ENCODE measurements around the gene WDR7.

Gene WDR7

DNA sequence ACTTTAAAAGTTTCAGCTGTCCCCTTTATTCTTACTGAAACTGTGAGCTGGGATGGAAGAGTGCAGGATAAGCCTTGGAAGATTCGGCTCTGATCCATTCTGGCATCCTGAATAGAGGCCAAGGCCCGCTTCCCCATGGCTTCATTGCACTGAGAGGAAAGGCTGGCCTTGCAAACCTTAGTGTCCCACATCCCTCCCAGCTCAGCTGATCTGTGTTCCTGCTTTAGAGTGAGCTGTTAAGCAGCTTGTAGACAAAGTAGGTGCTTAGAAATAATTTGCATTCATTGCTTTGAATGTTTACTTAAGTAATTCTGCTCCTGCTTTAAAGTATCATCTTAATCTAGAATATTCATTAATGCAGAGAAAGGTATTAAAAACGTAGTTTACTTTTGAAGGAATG is 326.1 kb downstream of the WDR7 start:
- TF ChIP-seq ZFX (IDR thresholded peaks at IDR 0.05; ENCODE audit: borderline replicate concordance): no peak
- TF ChIP-seq, protein P1, sequence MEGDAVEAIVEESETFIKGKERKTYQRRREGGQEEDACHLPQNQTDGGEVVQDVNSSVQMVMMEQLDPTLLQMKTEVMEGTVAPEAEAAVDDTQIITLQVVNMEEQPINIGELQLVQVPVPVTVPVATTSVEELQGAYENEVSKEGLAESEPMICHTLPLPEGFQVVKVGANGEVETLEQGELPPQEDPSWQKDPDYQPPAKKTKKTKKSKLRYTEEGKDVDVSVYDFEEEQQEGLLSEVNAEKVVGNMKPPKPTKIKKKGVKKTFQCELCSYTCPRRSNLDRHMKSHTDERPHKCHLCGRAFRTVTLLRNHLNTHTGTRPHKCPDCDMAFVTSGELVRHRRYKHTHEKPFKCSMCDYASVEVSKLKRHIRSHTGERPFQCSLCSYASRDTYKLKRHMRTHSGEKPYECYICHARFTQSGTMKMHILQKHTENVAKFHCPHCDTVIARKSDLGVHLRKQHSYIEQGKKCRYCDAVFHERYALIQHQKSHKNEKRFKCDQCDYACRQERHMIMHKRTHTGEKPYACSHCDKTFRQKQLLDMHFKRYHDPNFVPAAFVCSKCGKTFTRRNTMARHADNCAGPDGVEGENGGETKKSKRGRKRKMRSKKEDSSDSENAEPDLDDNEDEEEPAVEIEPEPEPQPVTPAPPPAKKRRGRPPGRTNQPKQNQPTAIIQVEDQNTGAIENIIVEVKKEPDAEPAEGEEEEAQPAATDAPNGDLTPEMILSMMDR (IDR thresholded peaks at IDR 0.05): no peak
- H3K27ac ChIP-seq: no peak overlapping the region

DNA sequence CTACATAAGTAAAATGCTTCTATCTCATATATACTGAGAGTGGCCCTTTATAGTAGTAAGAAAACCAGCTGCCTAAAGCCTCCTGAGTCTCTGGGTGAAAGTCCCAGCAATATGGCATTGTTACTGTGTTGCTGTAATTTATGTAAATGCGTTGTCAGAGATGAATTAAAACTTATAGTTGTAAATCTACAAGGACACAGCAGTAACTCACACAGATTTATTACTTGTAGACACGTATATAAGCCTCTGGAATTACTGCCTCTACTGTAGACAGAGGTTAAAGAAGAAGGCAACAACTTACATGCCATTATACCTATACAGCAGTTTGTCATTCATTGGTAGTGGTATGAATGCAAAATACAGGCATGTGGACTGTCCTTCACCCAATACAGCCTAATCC is 326.6 kb downstream of the WDR7 start:
- TF ChIP-seq, protein P1 (IDR thresholded peaks at IDR 0.05): no peak
- no peak for TF ChIP-seq ZFX (IDR thresholded peaks at IDR 0.05; ENCODE audit: borderline replicate concordance)
- no peak overlapping the region for H3K27ac ChIP-seq

DNA sequence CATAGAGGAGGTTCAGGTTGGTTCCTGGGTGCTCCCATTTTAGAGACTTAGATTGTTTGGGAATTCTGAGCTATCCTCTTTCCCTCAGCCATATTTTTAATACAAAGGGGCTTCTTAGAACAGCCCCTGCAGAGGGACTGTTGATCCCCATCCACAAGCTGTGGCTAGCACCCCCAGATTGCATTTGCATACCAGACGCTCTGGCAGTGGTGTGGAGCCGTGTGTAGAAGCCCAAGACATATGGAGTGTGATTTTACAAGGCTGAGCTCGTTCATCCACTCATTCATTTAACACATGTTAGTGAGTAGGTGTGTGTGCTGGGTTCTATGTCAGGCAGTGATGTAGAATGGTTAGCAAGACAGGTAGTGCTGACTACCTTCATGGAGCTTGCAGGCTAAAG is 329.0 kb downstream of the WDR7 start:
- TF ChIP-seq, protein P1 (IDR thresholded peaks at IDR 0.05): no peak
- no peak for TF ChIP-seq ZFX (IDR thresholded peaks at IDR 0.05; ENCODE audit: borderline replicate concordance)
- H3K27ac ChIP-seq: no peak overlapping the region

DNA sequence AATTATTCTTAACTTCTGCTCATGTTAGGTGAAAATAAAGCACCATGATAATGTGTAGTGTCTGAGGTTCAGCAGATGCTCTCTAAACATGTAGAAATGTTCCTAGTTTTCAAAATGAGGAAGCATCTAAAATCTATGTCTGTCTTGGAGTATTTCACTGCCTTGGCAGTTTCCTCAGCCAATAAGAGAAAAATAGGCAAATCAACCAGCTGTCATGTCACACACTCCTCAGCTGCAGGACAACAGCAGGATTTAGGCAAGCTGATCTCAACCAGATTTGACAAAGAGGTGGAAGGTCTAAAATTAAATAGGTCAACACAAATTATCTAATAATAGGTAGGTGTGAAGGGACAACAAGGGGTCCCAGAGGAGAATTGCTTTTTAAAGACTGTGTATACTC is 331.6 kb downstream of the WDR7 start:
- H3K27ac ChIP-seq: no peak overlapping the region
- no peak for TF ChIP-seq ZFX (IDR thresholded peaks at IDR 0.05; ENCODE audit: borderline replicate concordance)
- TF ChIP-seq, protein P1 (IDR thresholded peaks at IDR 0.05): no peak

DNA sequence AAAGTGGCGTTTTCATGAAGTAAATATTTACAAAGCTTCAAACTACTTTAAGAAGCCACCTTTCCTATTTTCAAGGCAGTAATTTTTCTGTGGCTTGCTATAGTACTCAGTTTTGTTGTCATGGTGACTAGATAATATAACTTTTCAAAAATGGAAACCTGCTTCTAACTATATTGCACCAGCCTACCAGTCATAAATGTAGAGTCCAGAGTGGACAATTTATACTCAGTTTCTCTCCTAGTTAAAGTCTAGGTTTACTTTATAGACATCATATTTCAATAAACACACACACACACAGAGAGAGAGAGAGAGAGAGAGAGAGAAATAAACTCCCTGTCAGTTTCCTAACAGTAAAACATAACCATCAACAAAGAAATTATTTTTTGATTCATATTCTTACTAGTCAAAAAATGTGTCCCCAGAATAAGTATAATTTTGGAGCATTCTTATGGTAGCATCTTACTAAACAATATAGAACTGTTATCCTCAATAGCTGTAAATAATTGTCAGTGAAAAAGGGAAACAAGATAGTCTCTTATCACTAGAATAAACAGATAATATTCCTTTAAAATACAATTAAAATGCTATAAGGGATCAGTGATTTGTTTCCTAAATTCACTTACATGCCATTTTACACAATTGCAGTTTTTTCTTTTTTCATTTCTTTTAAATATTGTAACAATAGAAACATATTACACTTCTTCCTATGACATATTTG is 332.3 kb downstream of the WDR7 start:
- TF ChIP-seq ZFX (IDR thresholded peaks at IDR 0.05; ENCODE audit: borderline replicate concordance): no peak
- TF ChIP-seq, protein P1 (IDR thresholded peaks at IDR 0.05): no peak
- H3K27ac ChIP-seq: no peak overlapping the region

DNA sequence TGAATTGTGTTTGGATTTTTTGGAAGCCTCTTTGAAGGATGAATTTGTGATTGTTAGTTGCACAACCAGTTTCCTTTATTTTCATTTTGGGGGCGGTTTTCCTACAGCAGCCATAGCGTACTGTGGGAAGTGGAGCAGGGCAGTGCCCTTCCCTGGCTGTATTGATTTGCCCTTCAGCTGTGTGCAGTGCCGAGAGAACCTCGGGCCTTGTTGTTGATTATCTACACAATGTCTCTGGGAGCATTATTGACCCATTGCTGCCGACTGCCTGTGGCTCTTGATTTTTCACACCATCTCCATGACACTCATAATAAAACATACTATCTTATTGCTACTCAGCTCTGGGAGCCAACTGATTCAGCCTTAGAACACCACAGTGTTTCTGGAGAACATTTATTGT is 333.6 kb downstream of the WDR7 start:
- TF ChIP-seq, protein P1 (IDR thresholded peaks at IDR 0.05): no peak
- TF ChIP-seq ZFX (IDR thresholded peaks at IDR 0.05; ENCODE audit: borderline replicate concordance): no peak
- no peak overlapping the region for H3K27ac ChIP-seq

DNA sequence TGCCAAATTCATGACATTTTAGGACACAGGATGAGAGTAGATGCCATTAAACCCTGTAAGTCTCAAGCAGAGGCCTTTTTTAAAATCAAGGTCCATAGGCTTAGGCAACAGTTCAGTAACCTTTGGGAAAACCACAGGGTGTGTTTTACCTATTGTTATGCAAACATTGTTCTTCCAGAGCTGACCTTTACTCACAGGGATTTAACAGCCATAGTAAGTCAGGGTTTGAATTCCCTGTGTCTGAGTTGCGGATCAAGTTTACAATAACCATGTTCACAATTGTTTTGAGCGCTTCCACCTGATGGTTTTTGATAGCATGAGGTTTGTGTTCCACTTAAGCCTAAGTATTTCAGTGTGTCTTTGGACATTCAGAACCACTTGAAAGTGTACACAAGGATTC is 335.7 kb downstream of the WDR7 start:
- TF ChIP-seq ZFX (IDR thresholded peaks at IDR 0.05; ENCODE audit: borderline replicate concordance): no peak
- TF ChIP-seq, protein P1 (IDR thresholded peaks at IDR 0.05): no peak
- H3K27ac ChIP-seq: no peak overlapping the region
